HG02943 (cell line): Measurements from ENCODE around the gene PATE3.

Source experiments
- ATAC-seq: cut with Tn5 transposase; IDR thresholded peaks from one replicate; pipeline ENCODE4 v1.9.1; 2021; ENCODE audit warnings: mild to moderate bottlenecking, low read depth, moderate library complexity; ENCODE audit not compliant: unreplicated experiment

The PATE3 gene

GRCh38 chr11:125835748-125836147, 47.8 kb downstream of the PATE3 start:
- no peak for ATAC-seq
